ENCODE measurements around the gene CPEB3. TPM values are rescaled to one million over a fixed set of nuclear protein-coding genes. Genes with fewer than 3 reads are reported as not detected.

Gene CPEB3
- total and polyA plus RNA-seq, 9 of the 15 experiments (the other 6 are each of a cell fraction or from before 2014, with no cell fraction given): 0.15 to 1.2 (median 0.51) TPM

- TF ChIP-seq SIN3A (IDR thresholded peaks at IDR 0.05; ENCODE audit: borderline replicate concordance in 2 of 2, control insufficient read depth in 1 of 2, low read depth in 2 of 2, low read length in 2 of 2): peak in 1 of 2 experiments; percentile 42; a peak in 1 of 4 replicates
- no peak for TF ChIP-seq TAF15 (IDR thresholded peaks at IDR 0.05; ENCODE audit: low read depth, low read length)
- TF ChIP-seq TSC22D4 (tag; IDR thresholded peaks at IDR 0.05): no peak
- TF ChIP-seq SIX5 (IDR thresholded peaks at IDR 0.05; ENCODE audit: borderline replicate concordance in 1 of 2, insufficient read depth in 1 of 2, low read depth in 1 of 2, low read length in 2 of 2): peak; percentile 75; a peak in 3 of 4 replicates
- TF ChIP-seq RFX7 (CRISPR knock-in tag; IDR thresholded peaks at IDR 0.05): no peak
- no peak for TF ChIP-seq JUN (IDR thresholded peaks at IDR 0.05; ENCODE audit: borderline replicate concordance, low read depth, low read length)
- no peak for TF ChIP-seq JUN (CRISPR knock-in tag; IDR thresholded peaks at IDR 0.05; ENCODE audit: borderline replicate concordance)
- TF ChIP-seq TAF9B (IDR thresholded peaks at IDR 0.05; ENCODE audit: partially characterized antibody): peak; percentile 51
- TF ChIP-seq PCBP1 (IDR thresholded peaks at IDR 0.05; ENCODE audit: low read depth, low read length, poor library complexity, severe bottlenecking): no peak
- no peak for TF ChIP-seq OTX1 (CRISPR knock-in tag; IDR thresholded peaks at IDR 0.05)
- TF ChIP-seq NFIX (CRISPR knock-in tag; IDR thresholded peaks at IDR 0.05; ENCODE audit: low read depth): no peak
- TF ChIP-seq ATF4 (CRISPR knock-in tag; IDR thresholded peaks at IDR 0.05): no peak
- TF ChIP-seq TCFL5 (CRISPR knock-in tag; conservative IDR thresholded peaks at IDR 0.05): no peak
- TF ChIP-seq KDM5B (IDR thresholded peaks at IDR 0.05; ENCODE audit: insufficient replicate concordance, low read depth, low read length): peak; percentile 49
- TF ChIP-seq FOXK2 (conservative IDR thresholded peaks at IDR 0.05 in 1 of 2, IDR thresholded peaks at IDR 0.05 in 1 of 2; ENCODE audit: low read depth in 2 of 2): no peak; a peak in 1 of 4 replicates
- no peak for TF ChIP-seq ZNF830 (CRISPR knock-in tag; IDR thresholded peaks at IDR 0.05)
- no peak for TF ChIP-seq PHTF2 (CRISPR knock-in tag; IDR thresholded peaks at IDR 0.05)
- TF ChIP-seq ZNF785 (CRISPR knock-in tag; IDR thresholded peaks at IDR 0.05): no peak
- TF ChIP-seq ZNF239 (CRISPR knock-in tag; IDR thresholded peaks at IDR 0.05): no peak
- TF ChIP-seq ZNF184 (CRISPR knock-in tag; IDR thresholded peaks at IDR 0.05): no peak
- TF ChIP-seq ZNF644 (tag; IDR thresholded peaks at IDR 0.05; ENCODE audit: low read depth): no peak
Observed at GRCh38 chr10:92290837-92291615, at the start of gene CPEB3, which contains the start of gene MARCHF5 (continued).

All from K562 (cell line).